IMR-90 (cell line): ENCODE measurements around the gene WDR76. TPM values are rescaled to one million over a fixed set of nuclear protein-coding genes. Genes with fewer than 3 reads are reported as not detected.

Experiments
- ATAC-seq: fragments of 200-7000 bp; cut with Tn5 transposase; 2 replicates; pipeline ENCODE4 v1.9.1; 2020; ENCODE audit warnings: low read depth, mild to moderate bottlenecking, moderate library complexity
- BruUV-seq: library from RNA; stranded (reverse); fragments of 400-500 nt; replicated peaks from 2 replicates; lab custom pipeline; 2021; lab: Mats Ljungman, UMichigan
- CTCF ChIA-PET: fragments of 300-600 bp; formaldehyde crosslinking; extraction: SDS; loops from one replicate; lab custom pipeline; 2021; ENCODE audit warnings: antibody characterized with exemption; lab: Yijun Ruan, JAX
- POLR2A ChIA-PET: fragments of 300-600 bp; sonication (Branson Sonifier 250); formaldehyde crosslinking; loops from one replicate; lab custom pipeline; 2022; ENCODE audit warnings: antibody characterized with exemption; ENCODE audit not compliant: unreplicated experiment; lab: Charles Lee
- DNase-seq: peaks from one replicate; pipeline ENCODE4 v3.0.0; 2013
- H2AFZ ChIP-seq: replicated peaks from 2 replicates; pipeline ENCODE3; 2013; ENCODE audit warnings: low read length, mild to moderate bottlenecking; ENCODE audit not compliant: poor library complexity
- H2AK5ac ChIP-seq: 2 replicates; pipeline ENCODE4 v1.6.1; 2013; ENCODE audit warnings: low read depth, low read length, inconsistent platforms
- H2AK9ac ChIP-seq: replicated peaks from 2 replicates; pipeline ENCODE3; 2013; ENCODE audit warnings: mild to moderate bottlenecking, low read depth, low read length, moderate library complexity; ENCODE audit not compliant: poor library complexity
- H2BK120ac ChIP-seq: 2 replicates; pipeline ENCODE4 v1.6.1; 2013; ENCODE audit warnings: low read depth, low read length, inconsistent platforms
- H2BK15ac ChIP-seq: 3 replicates; pipeline ENCODE4 v1.6.1; 2013; ENCODE audit warnings: low read depth, low read length, inconsistent platforms
- H2BK20ac ChIP-seq: 2 replicates; pipeline ENCODE4 v1.6.1; 2013; ENCODE audit warnings: low read depth, mild to moderate bottlenecking, inconsistent platforms, low read length, moderate library complexity
- H2BK5ac ChIP-seq: 2 replicates; pipeline ENCODE4 v1.6.1; 2013; ENCODE audit warnings: mild to moderate bottlenecking, low read depth, low read length, inconsistent platforms; ENCODE audit not compliant: poor library complexity, severe bottlenecking
- H3K14ac ChIP-seq: replicated peaks from 2 replicates; pipeline ENCODE4 v1.6.1; 2013; ENCODE audit warnings: low read depth, low read length, inconsistent platforms
- H3K18ac ChIP-seq: 2 replicates; pipeline ENCODE4 v1.6.1; 2013; ENCODE audit warnings: low read depth, low read length, control low read depth
- H3K23ac ChIP-seq: 2 replicates; pipeline ENCODE4 v1.6.1; 2013; ENCODE audit warnings: low read depth, low read length, inconsistent platforms
- H3K27ac ChIP-seq: 2 replicates; pipeline ENCODE4 v1.5.1; 2013; ENCODE audit warnings: mild to moderate bottlenecking, control low read depth, low read length; ENCODE audit not compliant: insufficient read depth
- H3K27me3 ChIP-seq: 2 replicates; pipeline ENCODE4 v1.6.1; 2013; ENCODE audit warnings: low read length; ENCODE audit not compliant: control insufficient read depth, insufficient read depth
- H3K36me3 ChIP-seq: 2 replicates; pipeline ENCODE4 v1.6.1; 2013; ENCODE audit warnings: low read length, mixed read lengths; ENCODE audit not compliant: control insufficient read depth, insufficient read depth
- H3K4ac ChIP-seq: 2 replicates; pipeline ENCODE4 v1.6.1; 2013; ENCODE audit warnings: low read depth, low read length, inconsistent platforms
- H3K4me1 ChIP-seq: 2 replicates; pipeline ENCODE4 v1.6.1; 2013; ENCODE audit warnings: low read length, mixed read lengths; ENCODE audit not compliant: control insufficient read depth, insufficient read depth
- H3K4me2 ChIP-seq: 2 replicates; pipeline ENCODE4 v1.6.1; 2013; ENCODE audit warnings: low read depth, mild to moderate bottlenecking, control low read depth, low read length, moderate library complexity
- H3K4me3 ChIP-seq: 2 replicates; pipeline ENCODE4 v1.5.1; 2013; ENCODE audit warnings: low read depth, mild to moderate bottlenecking, control low read depth, low read length, moderate library complexity; ENCODE audit not compliant: insufficient read depth
- H3K56ac ChIP-seq: 2 replicates; pipeline ENCODE4 v1.6.1; 2013; ENCODE audit warnings: low read length, inconsistent platforms; ENCODE audit not compliant: insufficient read depth; ENCODE audit errors: extremely low read depth
- H3K79me1 ChIP-seq, 2 experiments: 2 replicates each; pipeline ENCODE4 v1.6.1; 2013; ENCODE audit warnings: low read length in 2 of 2, inconsistent platforms in 1 of 2, low read depth in 1 of 2
- H3K9ac ChIP-seq: 2 replicates; pipeline ENCODE4 v1.6.1; 2013; ENCODE audit warnings: low read depth, low read length, control low read depth
- H3K9me1 ChIP-seq: 2 replicates; pipeline ENCODE4 v1.6.1; 2013; ENCODE audit warnings: low read length, inconsistent platforms; ENCODE audit not compliant: insufficient read depth
- H3K9me3 ChIP-seq: 2 replicates; pipeline ENCODE4 v1.6.1; 2013; ENCODE audit warnings: low read length; ENCODE audit not compliant: control insufficient read depth, insufficient read depth
- H4K20me1 ChIP-seq: 2 replicates; pipeline ENCODE4 v1.6.1; 2013; ENCODE audit warnings: low read length, inconsistent platforms; ENCODE audit not compliant: insufficient read depth
- H4K5ac ChIP-seq: 2 replicates; pipeline ENCODE4 v1.6.1; 2013; ENCODE audit warnings: mild to moderate bottlenecking, low read depth, low read length, control low read depth
- H4K8ac ChIP-seq, 2 experiments: 2 replicates each; pipeline ENCODE4 v1.6.1; 2013; ENCODE audit warnings: low read depth in 2 of 2, low read length in 2 of 2, control low read depth in 1 of 2, inconsistent platforms in 1 of 2
- H4K91ac ChIP-seq: 2 replicates; pipeline ENCODE4 v1.6.1; 2013; ENCODE audit warnings: low read depth, low read length, inconsistent platforms; ENCODE audit not compliant: insufficient read depth
- BHLHE40 ChIP-seq: fragments of 150-350 bp; IDR thresholded peaks from 2 replicates; pipeline ENCODE4 v1.6.1; 2016; ENCODE audit warnings: mild to moderate bottlenecking, low read depth, low read length
- CEBPB ChIP-seq: IDR thresholded peaks from 2 replicates; pipeline ENCODE4 v1.6.1; 2012; ENCODE audit warnings: low read depth, low read length, improper control_type of control experiment
- CHD1 ChIP-seq: IDR thresholded peaks from 2 replicates; pipeline ENCODE4 v1.6.1; 2012; ENCODE audit warnings: low read depth, low read length, improper control_type of control experiment
- FOS ChIP-seq: fragments of 150-350 bp; IDR thresholded peaks from 2 replicates; pipeline ENCODE4 v1.6.1; 2016; ENCODE audit warnings: low read depth, low read length
- MAZ ChIP-seq: IDR thresholded peaks from 2 replicates; pipeline ENCODE4 v1.6.1; 2012; ENCODE audit warnings: low read depth, mild to moderate bottlenecking, low read length, improper control_type of control experiment, moderate library complexity, borderline replicate concordance
- MXI1 ChIP-seq: IDR thresholded peaks from 2 replicates; pipeline ENCODE4 v1.6.1; 2012; ENCODE audit warnings: low read depth, mild to moderate bottlenecking, low read length, moderate library complexity, borderline replicate concordance
- POLR2A ChIP-seq: IDR thresholded peaks from 2 replicates; pipeline ENCODE4 v1.6.1; 2012; ENCODE audit warnings: mild to moderate bottlenecking, low read depth, low read length
- RAD21 ChIP-seq: IDR thresholded peaks from 2 replicates; pipeline ENCODE4 v1.6.1; 2012; ENCODE audit warnings: low read length, improper control_type of control experiment
- RCOR1 ChIP-seq: IDR thresholded peaks from 2 replicates; pipeline ENCODE4 v1.6.1; 2012; ENCODE audit warnings: mild to moderate bottlenecking, low read length, improper control_type of control experiment; ENCODE audit not compliant: insufficient replicate concordance
- RFX5 ChIP-seq: IDR thresholded peaks from 2 replicates; pipeline ENCODE4 v1.8.0; 2012; ENCODE audit warnings: low read depth, mild to moderate bottlenecking, low read length, moderate library complexity
- SMC3 ChIP-seq: fragments of 150-350 bp; IDR thresholded peaks from 2 replicates; pipeline ENCODE4 v1.6.1; 2016; ENCODE audit warnings: low read depth, mild to moderate bottlenecking, antibody characterized with exemption, low read length, moderate library complexity
- WGBS, 2 experiments: methylation state at CpG; one replicate each; pipeline versions ENCODE4 v1.1.5 to v1.1.7; 2013; ENCODE audit warnings: missing lambda C conversion rate in 2 of 2; ENCODE audit not compliant: insufficient read length in 1 of 2; ENCODE audit errors: extremely low coverage in 2 of 2; 5-methylcytosine and 5-hydroxymethylcytosine counted together
- dilution Hi-C: fragments of 300-500 bp; cut with HindIII; formaldehyde crosslinking; loops from one replicate; pipeline ENCODE4 v1.14.3; 2018; ENCODE audit warnings: low sequenced_read_pairs; ENCODE audit not compliant: unreplicated experiment
- in situ Hi-C: fragments of 300-500 bp; cut with MboI; formaldehyde crosslinking; loops from 3 replicates; pipeline ENCODE4 v1.14.3; 2019; ENCODE audit warnings: low sequenced_read_pairs, inconsistent platforms, mixed read lengths
- intact Hi-C: fragments of 100-400 bp; cut with micrococcal nuclease; formaldehyde crosslinking; loops from 2 replicates; pipeline ENCODE4 v1.10.0; 2022
- polyA plus RNA-seq, 3 experiments: library from polyadenylated mRNA; depleted of rRNA; stranded (reverse); fragments of >200 nt; gene quantifications; 2 replicates each; pipeline ENCODE4 v1.2.3, GENCODE V29; 2012; ENCODE audit warnings: low replicate concordance in 1 of 3
- total RNA-seq: library from RNA; depleted of rRNA; stranded (reverse); fragments of >200 nt; gene quantifications from 2 replicates; pipeline ENCODE4 v1.2.3, GENCODE V29; 2012
- TF ChIP-seq, protein P1 (sequence below): conservative IDR thresholded peaks from 2 replicates; pipeline ENCODE4 v1.5.1; 2012; ENCODE audit warnings: mild to moderate bottlenecking, low read depth, low read length, improper control_type of control experiment
- TF ChIP-seq, protein P2 (sequence below): fragments of 150-350 bp; IDR thresholded peaks from 2 replicates; pipeline ENCODE4 v1.6.1; 2016; ENCODE audit warnings: low read depth, mild to moderate bottlenecking, low read length, moderate library complexity, borderline replicate concordance
- TF ChIP-seq, protein P3 (sequence below): fragments of 150-350 bp; IDR thresholded peaks from 2 replicates; pipeline ENCODE4 v1.6.1; 2017; ENCODE audit warnings: mild to moderate bottlenecking, antibody characterized with exemption, low read length, low read depth

Gene WDR76
- total and polyA plus RNA-seq, 2 of the 4 experiments (the other 2 are of a cell fraction) = 4.8 to 25.8 TPM

DNA sequence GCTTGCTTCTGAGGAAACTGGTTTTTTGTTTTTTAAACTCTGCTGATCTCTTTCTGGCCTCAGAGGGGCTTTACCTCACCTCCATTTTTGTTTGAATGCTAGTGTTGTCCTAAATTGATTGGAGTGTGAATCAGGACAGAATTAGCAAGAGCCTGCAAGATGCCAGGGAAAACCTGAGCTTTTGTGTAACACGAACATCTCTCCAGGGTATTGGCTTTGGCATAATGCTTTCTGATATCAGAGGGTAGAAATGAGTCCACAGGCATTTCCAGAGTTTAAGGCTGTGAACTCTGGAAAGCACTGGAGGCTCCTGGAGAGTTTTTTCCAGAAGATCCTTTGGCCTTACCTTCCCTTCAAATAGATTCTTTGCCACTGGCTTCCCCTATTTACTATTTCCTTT lies 87.1 kb downstream of the WDR76 start:
- CTCF ChIA-PET = interaction anchor here (0.8 to 1.0 kb wide), 2 partner anchors 14 to 33 kb away, joined by 3 read pairs; no protein-coding TSS in a partner anchor
- no peaks in the 10 kb centered on the region for H3K36me3 ChIP-seq
- H3K9ac ChIP-seq = no peak overlapping the region; the same call in 1 of the 2 replicates
- peak overlapping the region; percentile 67 for H3K18ac ChIP-seq
- POLR2A ChIA-PET = no interaction called here
- no peak for ATAC-seq
- H2BK120ac ChIP-seq = peak overlapping the region; percentile 91
- BruUV-seq = no TSS peak
- DNase-seq = no peak
- no peak overlapping the region; the same call in 1 of the 2 replicates for H3K4me2 ChIP-seq
- peak overlapping the region; percentile 91; the same call in 2 of the 3 replicates for H2BK15ac ChIP-seq
- H4K91ac ChIP-seq = peak overlapping the region; percentile 74; the same call in 1 of the 2 replicates
- WGBS, 2 experiments = no CpG with 5 or more reads among the region's 1 CpG
- H2AK5ac ChIP-seq = peak overlapping the region; percentile 51
- no peak for TF ChIP-seq CEBPB
- no peak for TF ChIP-seq RFX5
- no peak for TF ChIP-seq CHD1
- no peak for TF ChIP-seq MXI1
- TF ChIP-seq, protein P1, sequence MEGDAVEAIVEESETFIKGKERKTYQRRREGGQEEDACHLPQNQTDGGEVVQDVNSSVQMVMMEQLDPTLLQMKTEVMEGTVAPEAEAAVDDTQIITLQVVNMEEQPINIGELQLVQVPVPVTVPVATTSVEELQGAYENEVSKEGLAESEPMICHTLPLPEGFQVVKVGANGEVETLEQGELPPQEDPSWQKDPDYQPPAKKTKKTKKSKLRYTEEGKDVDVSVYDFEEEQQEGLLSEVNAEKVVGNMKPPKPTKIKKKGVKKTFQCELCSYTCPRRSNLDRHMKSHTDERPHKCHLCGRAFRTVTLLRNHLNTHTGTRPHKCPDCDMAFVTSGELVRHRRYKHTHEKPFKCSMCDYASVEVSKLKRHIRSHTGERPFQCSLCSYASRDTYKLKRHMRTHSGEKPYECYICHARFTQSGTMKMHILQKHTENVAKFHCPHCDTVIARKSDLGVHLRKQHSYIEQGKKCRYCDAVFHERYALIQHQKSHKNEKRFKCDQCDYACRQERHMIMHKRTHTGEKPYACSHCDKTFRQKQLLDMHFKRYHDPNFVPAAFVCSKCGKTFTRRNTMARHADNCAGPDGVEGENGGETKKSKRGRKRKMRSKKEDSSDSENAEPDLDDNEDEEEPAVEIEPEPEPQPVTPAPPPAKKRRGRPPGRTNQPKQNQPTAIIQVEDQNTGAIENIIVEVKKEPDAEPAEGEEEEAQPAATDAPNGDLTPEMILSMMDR = no peak
- TF ChIP-seq, protein P2, sequence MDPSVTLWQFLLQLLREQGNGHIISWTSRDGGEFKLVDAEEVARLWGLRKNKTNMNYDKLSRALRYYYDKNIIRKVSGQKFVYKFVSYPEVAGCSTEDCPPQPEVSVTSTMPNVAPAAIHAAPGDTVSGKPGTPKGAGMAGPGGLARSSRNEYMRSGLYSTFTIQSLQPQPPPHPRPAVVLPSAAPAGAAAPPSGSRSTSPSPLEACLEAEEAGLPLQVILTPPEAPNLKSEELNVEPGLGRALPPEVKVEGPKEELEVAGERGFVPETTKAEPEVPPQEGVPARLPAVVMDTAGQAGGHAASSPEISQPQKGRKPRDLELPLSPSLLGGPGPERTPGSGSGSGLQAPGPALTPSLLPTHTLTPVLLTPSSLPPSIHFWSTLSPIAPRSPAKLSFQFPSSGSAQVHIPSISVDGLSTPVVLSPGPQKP = no peak
- TF ChIP-seq SMC3 = no peak
- no peak for TF ChIP-seq BHLHE40
- no peak for TF ChIP-seq POLR2A
- no peak for TF ChIP-seq MAZ
- no peak for TF ChIP-seq FOS
- TF ChIP-seq, protein P3, sequence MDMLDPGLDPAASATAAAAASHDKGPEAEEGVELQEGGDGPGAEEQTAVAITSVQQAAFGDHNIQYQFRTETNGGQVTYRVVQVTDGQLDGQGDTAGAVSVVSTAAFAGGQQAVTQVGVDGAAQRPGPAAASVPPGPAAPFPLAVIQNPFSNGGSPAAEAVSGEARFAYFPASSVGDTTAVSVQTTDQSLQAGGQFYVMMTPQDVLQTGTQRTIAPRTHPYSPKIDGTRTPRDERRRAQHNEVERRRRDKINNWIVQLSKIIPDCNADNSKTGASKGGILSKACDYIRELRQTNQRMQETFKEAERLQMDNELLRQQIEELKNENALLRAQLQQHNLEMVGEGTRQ = no peak
- TF ChIP-seq RAD21 = no peak
- no peak for TF ChIP-seq RCOR1
- H3K56ac ChIP-seq = peak overlapping the region; percentile 40; the same call in 1 of the 2 replicates
- in situ Hi-C loops = loop anchor here (25.0 kb wide), 1 partner anchor 148 kb away; no protein-coding TSS in a partner anchor
- H3K27me3 ChIP-seq = no peaks in the 10 kb centered on the region
- H4K8ac ChIP-seq = peak overlapping the region; percentile 68 to 70
- intact Hi-C loops = no loop called here
- peak overlapping the region; percentile 80 for H2BK5ac ChIP-seq
- no peaks in the 10 kb centered on the region for H3K9me3 ChIP-seq
- H3K14ac ChIP-seq = peak overlapping the region; percentile 77
- dilution Hi-C loops = no loop called here
- H2AFZ ChIP-seq = no peak overlapping the region
- H4K20me1 ChIP-seq = no peaks in the 10 kb centered on the region
- peak overlapping the region; percentile 91 for H2BK20ac ChIP-seq
- H3K79me1 ChIP-seq = peaks cover 3 to 5% of the 10 kb centered on the region in 2 experiments; a peak in 2 of 4 replicates
- H4K5ac ChIP-seq = peak overlapping the region; percentile 35; the same call in 1 of the 2 replicates
- H3K4ac ChIP-seq = peak overlapping the region; percentile 82; the same call in 1 of the 2 replicates
- H3K27ac ChIP-seq = peak overlapping the region; percentile 72; the same call in 1 of the 2 replicates
- no peak overlapping the region for H3K4me3 ChIP-seq
- H3K23ac ChIP-seq = peak overlapping the region; percentile 62; the same call in 1 of the 2 replicates
- H3K9me1 ChIP-seq = peaks cover 15% of the 10 kb centered on the region
- no peak overlapping the region for H2AK9ac ChIP-seq
- H3K4me1 ChIP-seq = peaks cover 24% of the 10 kb centered on the region
